Endothelial cell (in vitro differentiated cells): Measurements from ENCODE around the gene PHLDB2. TPM values are rescaled to one million over a fixed set of nuclear protein-coding genes. Genes with fewer than 3 reads are reported as not detected.

Experiments used
- DNase-seq: peaks from one replicate; pipeline ENCODE4 v3.0.0; 2021; ENCODE audit warnings: low spot score
- H3K27ac Mint-ChIP-seq: one replicate; pipeline ENCODE4 v1.8.0; 2021; ENCODE audit warnings: mixed read lengths, inconsistent platforms; ENCODE audit not compliant: unreplicated experiment
- H3K27me3 Mint-ChIP-seq: one replicate; pipeline ENCODE4 v1.8.0; 2021; ENCODE audit warnings: mild to moderate bottlenecking, moderate library complexity, mixed read lengths, inconsistent platforms; ENCODE audit not compliant: unreplicated experiment
- H3K36me3 Mint-ChIP-seq: one replicate; pipeline ENCODE4 v1.8.0; 2021; ENCODE audit warnings: mild to moderate bottlenecking, low read depth, mixed read lengths, inconsistent platforms; ENCODE audit not compliant: unreplicated experiment
- H3K4me1 Mint-ChIP-seq: one replicate; pipeline ENCODE4 v1.8.0; 2021; ENCODE audit warnings: mild to moderate bottlenecking, mixed read lengths, inconsistent platforms; ENCODE audit not compliant: unreplicated experiment
- H3K4me3 Mint-ChIP-seq: one replicate; pipeline ENCODE4 v1.8.0; 2021; ENCODE audit warnings: mild to moderate bottlenecking, mixed read lengths, inconsistent platforms; ENCODE audit not compliant: unreplicated experiment
- H3K9me3 Mint-ChIP-seq: one replicate; pipeline ENCODE4 v1.8.0; 2021; ENCODE audit warnings: mixed read lengths, inconsistent platforms; ENCODE audit not compliant: unreplicated experiment
- total RNA-seq: library from RNA; stranded (reverse); fragmentation: NEBNext Ultra II Directional; extraction: Animal tissue kit (Norgen Biotek cat#: 25700); gene quantifications from one replicate; pipeline ENCODE4 v1.2.1, GENCODE V29; 2021; ENCODE audit not compliant: unreplicated experiment
- TF ChIP-seq, protein P1 (sequence below): fragments of 200-600 bp; sonication (generic); IDR thresholded peaks from one replicate; pipeline ENCODE4 v1.5.0; 2021; ENCODE audit warnings: antibody characterized with exemption; ENCODE audit not compliant: unreplicated experiment

The PHLDB2 gene
- total RNA-seq, 1 donor from 2014 or later: 47.8 TPM

DNA sequence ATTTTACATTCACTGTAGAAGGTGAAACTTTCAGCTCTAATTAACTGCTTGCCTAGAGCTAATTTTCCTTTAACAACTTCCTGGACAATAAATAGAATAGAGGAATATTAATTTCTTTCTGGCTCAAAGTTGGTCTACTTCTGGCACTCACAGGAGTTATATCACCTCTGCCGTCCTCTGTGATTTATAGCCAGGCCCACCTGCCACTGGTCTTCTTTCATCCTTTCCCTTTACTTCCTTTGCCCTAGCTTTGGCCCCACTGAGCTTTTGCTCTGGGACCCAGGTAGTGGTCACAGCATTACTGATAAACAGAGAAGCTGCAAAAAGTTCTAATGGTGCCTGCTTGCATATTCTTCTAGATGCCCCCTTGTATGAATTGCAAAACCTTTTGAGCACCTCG lies 70.4 kb downstream of the PHLDB2 start:
- peaks cover 32% of the 10 kb centered on the region for H3K4me1 Mint-ChIP-seq
- H3K36me3 Mint-ChIP-seq: peaks cover 8% of the 10 kb centered on the region
- peaks cover 3% of the 10 kb centered on the region for H3K27me3 Mint-ChIP-seq
- H3K27ac Mint-ChIP-seq: no peak overlapping the region
- TF ChIP-seq, protein P1, sequence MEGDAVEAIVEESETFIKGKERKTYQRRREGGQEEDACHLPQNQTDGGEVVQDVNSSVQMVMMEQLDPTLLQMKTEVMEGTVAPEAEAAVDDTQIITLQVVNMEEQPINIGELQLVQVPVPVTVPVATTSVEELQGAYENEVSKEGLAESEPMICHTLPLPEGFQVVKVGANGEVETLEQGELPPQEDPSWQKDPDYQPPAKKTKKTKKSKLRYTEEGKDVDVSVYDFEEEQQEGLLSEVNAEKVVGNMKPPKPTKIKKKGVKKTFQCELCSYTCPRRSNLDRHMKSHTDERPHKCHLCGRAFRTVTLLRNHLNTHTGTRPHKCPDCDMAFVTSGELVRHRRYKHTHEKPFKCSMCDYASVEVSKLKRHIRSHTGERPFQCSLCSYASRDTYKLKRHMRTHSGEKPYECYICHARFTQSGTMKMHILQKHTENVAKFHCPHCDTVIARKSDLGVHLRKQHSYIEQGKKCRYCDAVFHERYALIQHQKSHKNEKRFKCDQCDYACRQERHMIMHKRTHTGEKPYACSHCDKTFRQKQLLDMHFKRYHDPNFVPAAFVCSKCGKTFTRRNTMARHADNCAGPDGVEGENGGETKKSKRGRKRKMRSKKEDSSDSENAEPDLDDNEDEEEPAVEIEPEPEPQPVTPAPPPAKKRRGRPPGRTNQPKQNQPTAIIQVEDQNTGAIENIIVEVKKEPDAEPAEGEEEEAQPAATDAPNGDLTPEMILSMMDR: no peak
- no peak overlapping the region for H3K4me3 Mint-ChIP-seq
- DNase-seq: no peak
- no peaks in the 10 kb centered on the region for H3K9me3 Mint-ChIP-seq

DNA sequence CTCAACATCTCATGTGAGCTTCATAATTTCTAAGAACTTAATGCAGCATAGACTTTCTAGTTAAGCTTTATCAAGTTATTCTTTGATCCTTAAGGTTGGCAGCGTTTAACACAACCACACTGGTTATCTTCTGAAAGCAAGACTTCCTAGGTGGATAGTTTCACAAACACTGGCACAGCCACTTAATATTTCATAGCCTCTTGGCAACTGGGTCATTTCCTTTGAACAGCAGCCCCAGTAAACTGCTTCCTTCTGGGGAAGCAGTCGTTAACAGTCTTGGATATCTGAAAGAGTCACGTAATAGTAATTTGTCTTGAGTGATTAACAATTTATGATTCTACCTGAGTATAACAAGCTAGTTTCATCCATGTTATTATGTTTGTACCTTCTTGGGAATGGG lies 73.9 kb downstream of the PHLDB2 start:
- H3K4me3 Mint-ChIP-seq: no peak overlapping the region
- peak overlapping the region; percentile 27 for H3K27ac Mint-ChIP-seq
- H3K4me1 Mint-ChIP-seq: peaks cover 19% of the 10 kb centered on the region
- peaks cover 27% of the 10 kb centered on the region for H3K36me3 Mint-ChIP-seq
- no peaks in the 10 kb centered on the region for H3K27me3 Mint-ChIP-seq
- no peak for DNase-seq
- no peaks in the 10 kb centered on the region for H3K9me3 Mint-ChIP-seq
- TF ChIP-seq, protein P1: no peak

DNA sequence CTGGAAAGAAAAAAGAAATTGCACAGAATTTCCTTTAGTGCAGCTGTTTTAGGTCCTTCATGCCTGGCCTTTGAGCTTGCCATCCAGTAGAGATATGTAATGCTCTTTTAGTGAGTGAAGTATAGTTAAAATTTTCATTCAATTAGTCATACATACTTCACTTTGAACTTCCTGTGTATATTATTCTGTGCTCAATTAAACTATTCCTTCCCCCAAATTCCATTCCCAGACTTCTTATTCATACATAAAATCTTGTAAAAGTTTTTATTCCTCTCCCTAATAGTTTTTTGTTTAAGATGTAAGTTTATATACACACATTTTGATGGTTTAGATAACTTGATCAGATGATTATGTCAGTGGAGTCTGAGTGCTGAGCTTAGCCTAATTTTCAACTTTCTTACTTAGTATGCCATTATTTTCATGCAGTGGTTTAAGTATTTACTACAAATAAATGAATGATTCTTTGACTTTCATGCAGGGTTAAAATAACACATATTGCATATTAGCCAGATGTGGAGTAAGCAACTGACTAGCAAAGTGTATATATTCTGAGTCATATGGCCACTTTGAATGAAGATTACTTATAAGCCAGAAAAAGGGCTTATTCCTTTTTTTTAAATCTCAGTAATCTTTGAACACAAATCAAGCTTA lies 77.3 kb downstream of the PHLDB2 start:
- H3K27me3 Mint-ChIP-seq: no peaks in the 10 kb centered on the region
- H3K4me3 Mint-ChIP-seq: no peak overlapping the region
- H3K36me3 Mint-ChIP-seq: peaks cover 31% of the 10 kb centered on the region
- H3K4me1 Mint-ChIP-seq: peaks cover 19% of the 10 kb centered on the region
- no peak overlapping the region for H3K27ac Mint-ChIP-seq
- DNase-seq: no peak
- H3K9me3 Mint-ChIP-seq: no peaks in the 10 kb centered on the region
- TF ChIP-seq, protein P1: no peak

GRCh38 chr3:111936967-111937366 lies 77.9 kb downstream of the PHLDB2 start:
- no peak overlapping the region for H3K27ac Mint-ChIP-seq
- no peaks in the 10 kb centered on the region for H3K9me3 Mint-ChIP-seq

GRCh38 chr3:111937871-111938270 lies 78.8 kb downstream of the PHLDB2 start:
- H3K36me3 Mint-ChIP-seq: peaks cover 27% of the 10 kb centered on the region
- no peaks in the 10 kb centered on the region for H3K27me3 Mint-ChIP-seq
- no peaks in the 10 kb centered on the region for H3K9me3 Mint-ChIP-seq
- no peak overlapping the region for H3K4me3 Mint-ChIP-seq
- peaks cover 13% of the 10 kb centered on the region for H3K4me1 Mint-ChIP-seq
- TF ChIP-seq, protein P1: no peak
- DNase-seq: no peak
- H3K27ac Mint-ChIP-seq: no peak overlapping the region

More at GRCh38 chr3:111936967-111937366, 77.9 kb downstream of the PHLDB2 start:
- peaks cover 31% of the 10 kb centered on the region for H3K36me3 Mint-ChIP-seq
- no peaks in the 10 kb centered on the region for H3K27me3 Mint-ChIP-seq
- no peak overlapping the region for H3K4me3 Mint-ChIP-seq
- peaks cover 16% of the 10 kb centered on the region for H3K4me1 Mint-ChIP-seq
- TF ChIP-seq, protein P1: no peak
- DNase-seq: no peak
